ENCODE measurements around the gene RNU2-1. TPM values are rescaled to one million over a fixed set of nuclear protein-coding genes. Genes with fewer than 3 reads are reported as not detected.
A peak's percentile ranks its signal among the peaks of the same experiment; 100 is the strongest.

Gene RNU2-1
- total and polyA plus RNA-seq, 2 donors (not counting 1 experiment from before 2014, with no cell fraction given) = not detected

DNA sequence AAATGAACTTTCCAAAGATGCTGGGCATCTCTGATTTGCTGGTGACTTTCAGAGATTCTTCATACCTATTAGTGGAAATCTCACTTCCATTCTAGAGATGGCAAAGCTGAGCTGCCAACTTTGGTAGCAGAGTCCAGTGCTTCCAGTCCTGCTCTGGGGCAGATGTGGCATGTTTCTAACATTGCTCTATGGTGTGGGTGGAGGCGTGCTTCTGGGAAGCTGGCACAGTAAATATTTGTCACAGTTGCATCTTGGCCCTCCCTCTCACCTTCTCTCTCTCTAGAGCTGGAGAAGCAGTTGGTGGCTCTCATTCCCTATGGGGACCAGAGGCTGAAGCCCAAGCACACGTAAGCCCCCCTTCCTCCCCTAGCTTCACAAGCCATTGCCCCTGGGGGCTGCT is 20.2 kb downstream of the RNU2-1 start:
- TF ChIP-seq, protein P1, sequence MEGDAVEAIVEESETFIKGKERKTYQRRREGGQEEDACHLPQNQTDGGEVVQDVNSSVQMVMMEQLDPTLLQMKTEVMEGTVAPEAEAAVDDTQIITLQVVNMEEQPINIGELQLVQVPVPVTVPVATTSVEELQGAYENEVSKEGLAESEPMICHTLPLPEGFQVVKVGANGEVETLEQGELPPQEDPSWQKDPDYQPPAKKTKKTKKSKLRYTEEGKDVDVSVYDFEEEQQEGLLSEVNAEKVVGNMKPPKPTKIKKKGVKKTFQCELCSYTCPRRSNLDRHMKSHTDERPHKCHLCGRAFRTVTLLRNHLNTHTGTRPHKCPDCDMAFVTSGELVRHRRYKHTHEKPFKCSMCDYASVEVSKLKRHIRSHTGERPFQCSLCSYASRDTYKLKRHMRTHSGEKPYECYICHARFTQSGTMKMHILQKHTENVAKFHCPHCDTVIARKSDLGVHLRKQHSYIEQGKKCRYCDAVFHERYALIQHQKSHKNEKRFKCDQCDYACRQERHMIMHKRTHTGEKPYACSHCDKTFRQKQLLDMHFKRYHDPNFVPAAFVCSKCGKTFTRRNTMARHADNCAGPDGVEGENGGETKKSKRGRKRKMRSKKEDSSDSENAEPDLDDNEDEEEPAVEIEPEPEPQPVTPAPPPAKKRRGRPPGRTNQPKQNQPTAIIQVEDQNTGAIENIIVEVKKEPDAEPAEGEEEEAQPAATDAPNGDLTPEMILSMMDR (conservative IDR thresholded peaks at IDR 0.05 in 1 of 2, IDR thresholded peaks at IDR 0.05 in 1 of 2; ENCODE audit: low read depth in 1 of 2, low read length in 2 of 2) = no peak
- no peak for TF ChIP-seq EZH2 (IDR thresholded peaks at IDR 0.05; ENCODE audit: low read length, missing control alignments)
- Histone ChIP-seq H3K27ac (ENCODE audit: insufficient read depth, low read length) (no peak overlapping the region), H2AFZ (ENCODE audit: low read length) (no peak overlapping the region), H3K79me2 (ENCODE audit: control insufficient read depth, insufficient read depth, low read length) (no peaks in the 10 kb centered on the region), H3K36me3 (ENCODE audit: control insufficient read depth, insufficient read depth, low read length) (peaks cover 14% of the 10 kb centered on the region), H3K9ac (ENCODE audit: insufficient read depth, low read length) (no peak overlapping the region), H3K4me2 (ENCODE audit: extremely low read depth, insufficient read depth, low read length) (no peak overlapping the region), H3K4me1 (ENCODE audit: control insufficient read depth, extremely low read depth, insufficient read depth, low read length) (peaks cover 6% of the 10 kb centered on the region), H3K27me3 (ENCODE audit: control insufficient read depth, insufficient read depth, low read length) (no peaks in the 10 kb centered on the region), H4K20me1 (ENCODE audit: control insufficient read depth, extremely low read depth, insufficient read depth, low read length) (no peaks in the 10 kb centered on the region), H3K4me3 (replicated peaks in 1 of 4; ENCODE audit: control extremely low read depth in 1 of 4, insufficient read depth in 1 of 4, low read depth in 3 of 4, low read length in 4 of 4) (no peak overlapping the region), H3K9me3 (ENCODE audit: control insufficient read depth, insufficient read depth, low read depth, low read length) (no peaks in the 10 kb centered on the region)
- no peak for DNase-seq (ENCODE audit: low read depth in 2 of 2)

DNA sequence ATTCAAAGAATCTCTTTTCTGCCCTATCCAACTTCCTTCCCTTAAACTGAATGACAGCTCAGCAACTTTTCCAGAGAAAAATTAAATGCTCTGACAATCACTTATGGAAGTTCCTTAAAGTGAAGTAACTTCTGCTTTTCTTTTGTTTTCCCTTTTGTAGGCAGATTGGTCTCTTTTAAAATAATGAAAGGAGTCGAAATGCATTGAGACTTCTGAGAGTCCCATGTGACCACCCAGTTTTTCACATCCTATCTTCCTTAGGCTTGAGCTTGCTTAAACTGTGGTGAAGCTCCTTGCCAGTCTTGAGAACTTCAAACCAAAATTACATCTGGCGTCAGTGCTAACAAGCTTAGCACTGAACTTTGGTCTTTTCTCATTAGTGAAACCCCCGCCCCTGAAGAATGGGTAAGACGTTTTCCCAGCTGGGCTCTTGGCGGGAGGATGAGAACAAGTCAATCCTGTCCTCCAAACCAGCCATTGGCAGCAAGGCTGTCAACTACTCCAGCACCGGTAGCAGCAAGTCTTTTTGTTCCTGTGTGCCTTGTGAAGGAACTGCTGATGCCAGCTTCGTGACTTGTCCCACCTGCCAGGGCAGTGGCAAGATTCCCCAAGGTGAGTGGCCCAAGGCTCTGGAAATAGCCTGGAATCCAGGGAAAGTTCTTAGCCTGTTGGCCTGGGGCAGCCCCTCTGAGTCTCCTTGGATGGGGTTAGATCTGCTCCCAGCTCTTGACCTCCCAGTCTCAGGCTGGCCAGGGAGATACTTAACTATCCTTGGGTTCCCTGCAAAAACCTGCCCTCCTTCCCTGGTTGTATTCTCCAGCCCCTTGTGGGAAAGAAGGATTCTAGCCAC is 20.9 kb downstream of the RNU2-1 start:
- Histone ChIP-seq H3K4me3 (replicated peaks in 1 of 4; ENCODE audit: control extremely low read depth in 1 of 4, insufficient read depth in 1 of 4, low read depth in 3 of 4, low read length in 4 of 4) (peak overlapping the region; percentile 58 to 78 (median 66)), H3K27ac (ENCODE audit: insufficient read depth, low read length) (peak overlapping the region; percentile 60)

More for the DNA sequence above, 20.9 kb downstream of the RNU2-1 start:
- Histone ChIP-seq H3K27me3 (ENCODE audit: control insufficient read depth, insufficient read depth, low read length) (no peaks in the 10 kb centered on the region), H4K20me1 (ENCODE audit: control insufficient read depth, extremely low read depth, insufficient read depth, low read length) (no peaks in the 10 kb centered on the region), H3K36me3 (ENCODE audit: control insufficient read depth, insufficient read depth, low read length) (peaks cover 16% of the 10 kb centered on the region), H3K4me2 (ENCODE audit: extremely low read depth, insufficient read depth, low read length) (peak overlapping the region; percentile 88), H3K4me1 (ENCODE audit: control insufficient read depth, extremely low read depth, insufficient read depth, low read length) (peaks cover 6% of the 10 kb centered on the region), H2AFZ (ENCODE audit: low read length) (no peak overlapping the region), H3K9me3 (ENCODE audit: control insufficient read depth, insufficient read depth, low read depth, low read length) (no peaks in the 10 kb centered on the region), H3K79me2 (ENCODE audit: control insufficient read depth, insufficient read depth, low read length) (no peaks in the 10 kb centered on the region), H3K9ac (ENCODE audit: insufficient read depth, low read length) (peak overlapping the region; percentile 58)
- peak in 1 of 2 donors; percentile 4 for DNase-seq (ENCODE audit: low read depth in 2 of 2)
- TF ChIP-seq EZH2 (IDR thresholded peaks at IDR 0.05; ENCODE audit: low read length, missing control alignments) = no peak
- TF ChIP-seq, protein P1 (conservative IDR thresholded peaks at IDR 0.05 in 1 of 2, IDR thresholded peaks at IDR 0.05 in 1 of 2; ENCODE audit: low read depth in 1 of 2, low read length in 2 of 2) = no peak

Data from fibroblast of lung (primary cell).